ENCODE data around the gene ZNF101. TPM values are rescaled to one million over a fixed set of nuclear protein-coding genes. Genes with fewer than 3 reads are reported as not detected.

Gene ZNF101
- total RNA-seq, 1 experiment from 2014 or later = 51.4 TPM

DNA sequence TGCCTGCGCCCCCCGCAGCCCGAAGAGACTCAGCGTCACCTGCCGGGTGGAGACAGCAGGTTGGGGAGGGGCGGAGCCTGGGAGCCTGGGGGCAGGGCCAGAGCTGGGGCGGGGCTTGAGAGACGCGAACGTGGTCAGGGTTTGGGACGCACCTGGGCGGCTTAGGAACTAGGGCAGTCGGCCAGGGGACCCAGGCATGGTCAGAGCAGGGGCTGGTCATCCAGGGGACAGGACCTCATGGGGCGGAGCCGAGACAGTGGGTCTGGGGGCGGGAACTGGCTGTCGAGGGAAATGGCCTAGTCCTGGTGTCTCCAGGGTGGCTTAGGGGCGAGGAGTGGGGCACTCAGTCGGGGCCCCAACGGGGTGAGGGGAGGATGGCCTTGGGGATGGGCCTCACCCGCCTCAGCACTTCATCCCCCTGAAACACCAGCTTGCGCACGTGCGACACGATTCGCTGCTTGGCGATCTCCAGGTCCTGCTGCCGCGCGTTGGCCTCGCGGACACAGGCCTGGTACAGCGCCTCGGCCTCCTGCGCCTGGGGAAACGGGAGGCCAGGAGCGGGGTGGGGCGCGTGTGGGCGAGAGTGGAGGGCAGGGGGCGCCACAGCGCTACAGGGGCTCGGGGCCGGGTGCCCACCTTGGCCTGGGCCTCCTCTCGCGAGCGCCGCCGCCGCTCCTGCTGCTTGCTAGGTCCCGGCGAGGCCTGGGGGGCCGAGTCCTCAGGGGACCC is 31.0 kb upstream of the ZNF101 start (continued):
- TF ChIP-seq ARID4B (CRISPR knock-in tag; IDR thresholded peaks at IDR 0.05; ENCODE audit: borderline replicate concordance) (0 out of 2 replicates have a peak, but pooled peaks have one; percentile 17), FOXP1 (CRISPR knock-in tag; IDR thresholded peaks at IDR 0.05; ENCODE audit: borderline replicate concordance) (peak; percentile 38)

GRCh38 chr19:19642506-19643157 is 26.0 kb upstream of the ZNF101 start:
- peaks cover 14% of the 10 kb centered on the region; the same call in 1 of the 2 replicates for H3K36me3 Mint-ChIP-seq
- H3K4me3 Mint-ChIP-seq = peak overlapping the region; percentile 94
- DNase-seq (ENCODE audit: low spot score) (no peak), ATAC-seq (no peak)
- peaks cover 15% of the 10 kb centered on the region for H3K4me1 Mint-ChIP-seq
- no peaks in the 10 kb centered on the region for H3K9me3 Mint-ChIP-seq
- peaks cover 2% of the 10 kb centered on the region; the same call in 1 of the 2 replicates for H3K27me3 Mint-ChIP-seq (ENCODE audit: low read depth)
- ChIA-PET CTCF (no interaction called here), POLR2A (no interaction called here)
- TF ChIP-seq, protein P1, sequence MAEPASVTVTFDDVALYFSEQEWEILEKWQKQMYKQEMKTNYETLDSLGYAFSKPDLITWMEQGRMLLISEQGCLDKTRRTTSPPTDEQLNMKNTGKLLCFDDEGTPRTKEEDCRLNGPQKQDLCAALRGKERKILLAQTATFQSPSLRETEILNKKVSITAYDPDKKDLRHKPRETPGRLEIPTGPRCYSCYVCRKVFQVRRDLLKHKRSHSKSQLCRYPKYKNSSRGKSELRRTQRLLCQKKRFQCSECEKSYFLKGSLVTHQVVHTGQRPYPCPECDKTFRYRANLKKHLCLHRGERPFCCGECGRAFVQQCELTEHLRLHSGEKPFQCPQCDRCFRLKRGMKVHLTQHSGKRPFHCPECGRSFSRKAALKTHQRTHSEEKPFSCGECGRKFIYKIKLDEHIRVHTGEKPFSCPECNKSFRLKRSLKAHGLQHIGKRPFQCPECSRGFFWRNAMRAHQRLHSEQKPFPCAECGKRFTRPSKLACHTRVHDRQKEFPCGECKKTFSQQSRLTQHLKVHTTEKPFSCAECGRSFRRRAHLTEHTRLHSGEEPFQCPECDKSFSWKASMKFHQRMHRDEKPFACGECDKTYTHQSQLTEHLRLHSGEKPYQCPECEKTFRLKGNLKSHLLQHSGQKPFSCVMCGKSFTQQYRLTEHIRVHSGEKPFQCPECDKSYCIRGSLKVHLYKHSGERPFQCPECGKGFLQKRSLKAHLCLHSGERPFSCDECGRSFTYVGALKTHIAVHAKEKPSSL (CRISPR knock-in tag; conservative IDR thresholded peaks at IDR 0.05) = no peak
- TF ChIP-seq, protein P2, sequence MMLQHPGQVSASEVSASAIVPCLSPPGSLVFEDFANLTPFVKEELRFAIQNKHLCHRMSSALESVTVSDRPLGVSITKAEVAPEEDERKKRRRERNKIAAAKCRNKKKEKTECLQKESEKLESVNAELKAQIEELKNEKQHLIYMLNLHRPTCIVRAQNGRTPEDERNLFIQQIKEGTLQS (CRISPR knock-in tag; conservative IDR thresholded peaks at IDR 0.05) = no peak
- TF ChIP-seq ETV6 (CRISPR knock-in tag; IDR thresholded peaks at IDR 0.05) = no peak
- TF ChIP-seq MAX (CRISPR knock-in tag; IDR thresholded peaks at IDR 0.05) = peak; percentile 5; the same call in 1 of the 2 replicates
- TF ChIP-seq FOXK1 (CRISPR knock-in tag; IDR thresholded peaks at IDR 0.05) = no peak
- no peak for TF ChIP-seq ZSCAN18 (CRISPR knock-in tag; IDR thresholded peaks at IDR 0.05)
- TF ChIP-seq, protein P3, sequence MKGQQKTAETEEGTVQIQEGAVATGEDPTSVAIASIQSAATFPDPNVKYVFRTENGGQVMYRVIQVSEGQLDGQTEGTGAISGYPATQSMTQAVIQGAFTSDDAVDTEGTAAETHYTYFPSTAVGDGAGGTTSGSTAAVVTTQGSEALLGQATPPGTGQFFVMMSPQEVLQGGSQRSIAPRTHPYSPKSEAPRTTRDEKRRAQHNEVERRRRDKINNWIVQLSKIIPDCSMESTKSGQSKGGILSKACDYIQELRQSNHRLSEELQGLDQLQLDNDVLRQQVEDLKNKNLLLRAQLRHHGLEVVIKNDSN (CRISPR knock-in tag; IDR thresholded peaks at IDR 0.05) = no peak
- TF ChIP-seq ZNF416 (CRISPR knock-in tag; IDR thresholded peaks at IDR 0.05) = no peak
- TF ChIP-seq E2F1 (CRISPR knock-in tag; IDR thresholded peaks at IDR 0.05) = no peak
- TF ChIP-seq SMAD4 (CRISPR knock-in tag; IDR thresholded peaks at IDR 0.05) = no peak
- TF ChIP-seq HMGA2 (CRISPR knock-in tag; IDR thresholded peaks at IDR 0.05) = no peak
- 0 out of 2 replicates have a peak, but pooled peaks have one; percentile 32 for TF ChIP-seq ARID4B (CRISPR knock-in tag; IDR thresholded peaks at IDR 0.05; ENCODE audit: borderline replicate concordance)
- peak overlapping the region; percentile 50 for H3K27ac Mint-ChIP-seq
